ENCODE results near the gene NEB. TPM values are rescaled to one million over a fixed set of nuclear protein-coding genes. Genes with fewer than 3 reads are reported as not detected.
"Not testable (repeated sequence)": the region's sequence is repeated elsewhere in the genome, so short reads cannot be mapped to it uniquely, and the experiment has no call there.

Gene NEB
- polyA plus RNA-seq, 12 donors, result 667 to 7,283 (median 1,536) TPM

DNA sequence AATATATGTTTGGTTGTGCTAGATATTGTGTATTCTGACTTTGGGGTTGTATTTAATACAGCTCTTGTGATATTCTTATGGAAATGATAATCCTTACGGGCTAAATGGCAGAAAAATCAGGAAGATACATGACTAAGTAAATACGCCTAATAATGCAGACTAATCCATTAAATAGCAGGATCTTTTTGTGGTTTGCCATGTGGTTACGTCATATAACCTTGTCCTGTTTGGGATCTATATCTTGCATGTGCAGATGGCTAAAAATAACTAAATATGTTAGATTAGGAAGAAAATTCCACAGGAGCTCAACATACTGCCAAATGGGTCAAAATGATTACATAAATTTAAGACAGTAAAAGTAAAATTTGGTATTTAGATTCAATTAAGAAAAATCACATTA lies 83.0 kb downstream of the NEB start:
- DNase-seq, result no peak

DNA sequence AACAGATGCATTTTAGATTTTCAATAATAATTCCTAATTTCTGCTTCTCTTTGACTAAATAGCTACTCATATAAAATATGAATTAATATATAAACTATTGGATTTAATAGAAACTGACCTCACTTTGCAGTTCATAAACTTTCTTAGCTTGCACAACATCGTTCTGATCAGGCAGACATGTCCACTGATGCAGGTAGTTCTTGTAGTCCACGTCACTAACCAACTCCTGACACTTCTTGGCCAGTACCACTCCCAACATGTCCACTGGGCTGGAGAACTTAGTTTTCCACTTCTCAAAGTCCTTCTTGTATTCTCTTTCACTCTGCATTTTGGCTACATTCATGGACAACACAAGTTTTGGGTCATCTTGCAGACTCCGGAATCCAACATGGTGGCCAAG lies 83.8 kb downstream of the NEB start:
- DNase-seq, result no peak

DNA sequence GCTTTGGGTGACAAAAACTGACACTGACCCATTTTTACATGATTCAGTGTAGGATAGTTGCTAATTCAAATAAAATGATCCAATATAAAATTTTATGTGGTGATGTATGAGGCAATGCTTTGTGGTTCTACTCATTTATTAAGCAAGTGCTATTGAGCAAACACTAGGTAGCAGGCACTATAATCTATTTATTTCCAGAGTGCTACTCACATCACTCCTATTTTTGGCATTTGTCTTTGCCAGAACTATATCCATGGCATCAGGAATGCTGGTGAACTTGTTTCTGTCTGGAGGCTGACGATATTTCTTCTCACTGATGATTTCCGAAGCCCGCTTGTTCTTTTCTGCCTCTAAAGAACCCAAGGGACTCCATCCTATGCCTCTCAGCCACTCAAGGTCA lies 84.3 kb downstream of the NEB start:
- no peak for DNase-seq

DNA sequence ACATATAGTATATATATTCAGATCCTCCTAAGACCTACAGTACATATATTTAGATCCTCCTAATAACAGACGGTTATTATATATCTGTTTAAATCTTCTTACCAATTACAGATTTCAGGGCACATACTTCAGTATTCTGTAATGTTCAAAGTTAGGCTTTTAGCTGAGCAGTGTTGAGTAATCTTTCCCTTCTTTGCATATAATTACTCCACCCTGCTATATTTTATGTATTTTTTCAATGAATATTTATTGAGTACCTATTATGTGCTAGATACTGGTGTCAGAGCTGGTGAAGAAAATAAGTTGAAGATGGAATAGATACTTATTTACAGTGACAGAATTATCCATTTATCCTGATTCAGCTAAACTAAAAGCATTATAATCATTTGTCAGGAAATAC lies 84.9 kb downstream of the NEB start:
- no peak for DNase-seq

DNA sequence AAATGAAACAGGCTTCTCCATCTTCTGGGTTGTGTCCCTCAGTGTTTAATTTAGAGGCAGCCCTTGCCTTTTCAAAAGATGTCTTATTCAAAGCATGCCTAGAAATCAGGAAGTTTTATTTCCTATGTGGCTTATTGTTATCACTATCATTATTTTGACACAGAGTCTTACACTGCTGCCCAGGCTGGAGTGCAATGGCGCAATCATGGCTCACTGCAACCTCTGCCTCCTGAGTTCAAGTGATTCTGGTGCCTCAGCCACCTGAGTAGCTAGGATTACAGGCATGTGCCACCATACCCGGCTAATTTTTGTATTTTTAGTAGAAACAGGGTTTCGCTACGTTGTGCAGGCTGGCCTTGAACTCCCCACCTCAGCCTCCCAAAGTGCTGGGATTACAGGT lies 87.8 kb downstream of the NEB start:
- DNase-seq, result not testable (repeated sequence)

DNA sequence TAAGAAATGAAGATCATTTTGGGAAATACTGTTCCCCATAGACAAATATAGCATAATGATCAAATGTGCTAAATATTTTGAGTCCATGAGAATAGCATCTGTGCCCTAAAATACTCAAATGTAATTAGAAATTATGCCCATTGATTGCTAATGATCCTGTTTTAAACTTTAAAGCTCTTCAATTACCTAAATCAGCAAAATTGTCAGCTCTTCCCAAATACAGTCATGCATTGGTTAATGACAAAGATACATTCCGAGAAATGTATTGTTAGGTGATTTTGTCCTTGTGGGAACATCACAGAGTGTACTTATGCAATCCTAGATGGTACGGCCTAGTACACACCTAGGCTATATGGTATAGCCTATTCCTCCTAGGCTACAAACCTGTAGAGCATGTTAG lies 89.7 kb downstream of the NEB start:
- DNase-seq, result no peak

DNA sequence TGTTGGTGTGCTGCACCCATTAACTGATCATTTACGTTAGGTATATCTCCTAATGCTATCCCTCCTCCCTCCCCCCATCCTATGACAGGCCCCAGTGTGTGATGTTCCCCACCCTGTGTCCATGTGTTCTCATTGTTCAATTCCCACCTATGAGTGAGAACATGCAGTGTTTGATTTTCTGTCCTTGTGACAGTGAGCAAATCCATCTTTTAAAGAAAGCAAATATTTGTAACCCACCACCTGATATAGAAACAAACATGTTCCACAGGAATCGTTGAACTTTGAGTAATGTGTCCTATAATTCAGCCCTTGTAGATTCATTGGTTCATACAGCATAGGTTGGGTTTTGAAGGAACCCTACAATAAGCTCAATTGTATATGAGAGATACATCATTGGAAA lies 92.4 kb downstream of the NEB start:
- DNase-seq, result not testable (repeated sequence)

DNA sequence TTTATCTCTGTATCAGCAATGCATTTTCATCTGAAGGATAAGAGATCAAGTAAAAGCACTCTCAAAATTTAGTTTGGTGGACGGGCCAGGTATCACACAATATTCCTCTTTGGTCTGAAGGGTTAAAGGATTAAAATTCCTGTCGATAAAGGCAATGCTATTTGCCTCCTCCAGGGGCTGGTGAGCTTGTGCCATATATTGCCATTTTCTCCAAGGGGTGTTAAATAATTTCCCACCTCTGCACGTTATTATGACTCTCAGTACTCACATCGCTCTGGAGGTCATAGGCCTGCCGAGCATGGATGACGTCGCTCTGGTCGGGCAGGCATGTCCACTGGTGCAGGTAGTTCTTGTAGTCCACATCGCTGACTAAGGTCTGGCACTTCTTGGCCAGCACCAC lies 94.2 kb downstream of the NEB start:
- no peak for DNase-seq

DNA sequence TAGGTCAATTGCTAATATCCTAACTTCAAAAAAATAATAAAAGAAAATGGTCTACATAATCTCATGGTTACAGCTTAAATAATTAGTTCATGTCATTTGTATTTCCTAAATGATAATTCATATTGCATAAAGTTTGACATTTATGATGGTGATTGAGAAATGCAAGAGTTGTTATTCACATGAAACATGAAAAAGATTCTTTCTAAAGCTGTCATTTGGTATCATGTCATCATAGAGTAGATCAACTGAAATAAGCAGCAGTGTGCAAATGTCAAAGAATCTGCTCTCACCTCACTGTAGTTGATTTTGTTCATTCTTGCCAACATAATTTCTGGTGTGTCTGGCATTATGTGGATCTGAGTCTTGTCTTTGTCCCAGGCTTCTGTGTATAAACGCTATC lies 95.3 kb downstream of the NEB start:
- no peak for DNase-seq

DNA sequence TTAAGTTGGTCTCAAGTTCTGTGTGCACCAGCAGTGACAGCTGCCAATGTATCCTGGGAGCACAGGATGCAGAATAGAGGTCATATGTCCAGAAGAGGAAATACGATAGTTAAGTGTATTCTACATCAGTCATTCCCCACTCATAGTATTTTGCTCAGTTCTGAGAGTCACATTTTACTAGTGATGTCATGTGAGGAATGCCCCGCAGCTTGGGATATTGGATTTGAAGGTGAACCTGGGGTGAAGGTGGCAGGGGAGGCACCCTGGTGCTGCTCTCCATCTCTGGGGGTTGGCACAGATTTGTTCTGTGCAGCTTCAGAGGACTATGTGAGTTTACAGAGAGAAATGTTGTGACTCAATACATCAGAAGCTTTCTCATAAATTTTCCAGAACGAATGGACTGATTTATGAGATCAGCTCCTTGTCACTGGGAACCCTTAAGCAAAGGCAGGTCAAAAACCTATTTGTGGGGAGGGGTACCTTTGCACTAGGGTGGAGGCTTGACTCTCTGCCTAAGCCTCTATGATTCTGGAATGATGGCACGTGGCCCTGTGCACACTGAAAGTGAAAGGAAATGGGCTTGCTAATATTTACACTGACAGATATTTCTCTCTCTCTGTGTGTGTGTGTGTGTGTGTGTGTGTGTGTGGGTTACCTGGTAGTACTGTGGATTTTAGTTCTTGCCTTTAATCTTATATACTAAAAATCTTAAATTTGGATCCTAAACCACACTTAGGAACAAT lies 95.9 kb downstream of the NEB start:
- DNase-seq, result no peak

DNA sequence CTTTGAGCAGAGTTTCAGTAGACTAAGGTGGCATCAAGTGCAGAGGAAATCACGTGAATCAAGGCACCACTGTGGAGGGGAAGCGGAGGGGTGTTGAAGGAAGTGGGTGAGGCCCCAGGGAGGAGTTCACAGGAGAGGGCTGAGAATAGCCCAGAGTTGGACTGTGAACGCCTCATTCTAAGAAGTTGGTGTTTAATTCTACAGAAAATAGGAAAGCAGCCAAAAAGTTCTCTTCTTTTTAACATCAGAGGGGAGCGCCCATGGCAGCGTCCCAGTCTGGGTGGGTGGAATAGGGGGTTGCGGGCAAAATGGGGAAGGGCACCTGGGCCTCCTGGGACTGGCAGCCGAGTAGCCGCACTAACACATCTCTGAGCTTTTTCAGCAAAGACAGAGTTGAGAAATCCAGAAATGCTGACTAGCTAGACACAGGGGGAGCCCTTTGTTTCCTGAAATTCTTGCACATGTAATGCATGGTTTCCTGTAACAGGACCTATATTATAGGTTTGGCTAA lies 97.0 kb downstream of the NEB start:
- DNase-seq, result no peak

DNA sequence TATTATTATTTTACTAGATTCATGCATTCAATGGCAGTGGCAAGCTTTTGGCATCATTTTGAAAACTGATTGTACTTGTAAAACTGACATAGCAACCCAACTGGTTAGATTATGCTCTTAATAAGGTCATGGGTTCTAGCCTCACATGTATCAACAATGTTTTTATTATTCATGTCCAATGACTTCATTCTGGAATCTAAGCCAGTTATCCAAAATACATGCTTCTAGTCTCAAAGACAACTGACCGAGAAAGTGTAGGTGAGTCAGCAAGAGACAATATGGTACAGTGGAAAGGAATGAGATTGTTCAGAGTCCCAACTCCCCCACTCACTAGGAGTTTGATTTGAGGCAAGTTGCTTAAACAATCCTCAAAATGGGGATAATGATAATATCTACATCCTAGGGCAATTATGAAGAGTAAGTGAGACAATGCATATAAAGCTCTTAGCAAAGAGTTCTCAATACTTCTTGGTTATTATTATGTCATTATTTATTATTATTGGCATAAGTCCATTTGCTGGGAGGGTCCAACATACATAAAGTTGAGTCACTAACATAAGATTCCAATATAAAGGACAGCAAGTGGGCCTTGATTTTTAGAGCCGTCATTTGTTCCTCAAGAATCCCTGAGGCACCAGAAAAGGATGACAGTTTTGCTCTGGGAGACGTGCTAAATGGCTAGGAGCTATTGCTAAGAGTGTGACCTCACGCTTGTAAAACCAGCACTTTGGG lies 99.4 kb downstream of the NEB start:
- DNase-seq, result no peak

DNA sequence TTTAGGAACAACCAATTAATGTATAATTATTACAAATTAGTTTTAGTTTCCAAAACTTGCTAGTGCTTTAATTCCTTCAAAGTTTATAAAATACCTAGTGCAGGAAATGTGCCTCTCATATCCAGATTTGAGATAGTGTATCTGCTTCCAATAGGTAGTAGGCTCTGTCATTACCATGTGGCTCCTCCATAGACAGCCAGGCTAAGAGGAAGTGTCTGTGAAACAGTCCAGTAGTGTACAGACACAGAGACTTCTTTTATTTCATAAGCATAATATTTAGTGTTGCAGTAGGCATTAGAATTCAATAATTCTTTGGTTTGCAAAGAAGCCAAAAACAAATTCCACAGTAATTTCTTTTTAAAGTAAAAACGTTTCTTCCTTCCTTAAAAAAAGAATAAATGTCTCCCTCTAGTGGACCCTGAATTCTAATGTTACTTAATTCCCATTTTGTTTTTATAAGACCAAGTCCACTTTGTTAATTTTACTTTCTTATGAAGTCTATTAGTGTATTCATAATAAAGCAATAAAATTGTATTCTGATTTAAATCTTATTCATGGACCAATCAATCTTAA lies 101.2 kb downstream of the NEB start:
- DNase-seq, result no peak

DNA sequence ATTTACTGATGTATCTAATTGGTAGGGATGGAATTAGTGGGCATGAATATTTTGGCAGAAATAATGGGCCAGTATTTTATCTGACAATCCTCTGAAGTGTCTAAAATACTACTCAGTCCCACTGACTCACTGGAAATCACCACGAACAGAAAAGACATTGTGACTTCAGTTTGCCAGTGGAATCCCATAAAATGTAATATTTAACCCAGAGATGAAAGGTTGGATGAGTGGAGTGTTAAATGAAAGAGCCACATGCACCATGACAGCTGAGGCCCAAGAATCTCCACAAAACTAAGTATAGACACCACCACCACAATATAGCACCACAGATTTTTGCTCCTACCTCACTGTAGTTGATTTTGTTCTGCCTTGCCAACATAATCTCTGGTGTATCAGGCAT lies 103.9 kb downstream of the NEB start:
- DNase-seq, result no peak

DNA sequence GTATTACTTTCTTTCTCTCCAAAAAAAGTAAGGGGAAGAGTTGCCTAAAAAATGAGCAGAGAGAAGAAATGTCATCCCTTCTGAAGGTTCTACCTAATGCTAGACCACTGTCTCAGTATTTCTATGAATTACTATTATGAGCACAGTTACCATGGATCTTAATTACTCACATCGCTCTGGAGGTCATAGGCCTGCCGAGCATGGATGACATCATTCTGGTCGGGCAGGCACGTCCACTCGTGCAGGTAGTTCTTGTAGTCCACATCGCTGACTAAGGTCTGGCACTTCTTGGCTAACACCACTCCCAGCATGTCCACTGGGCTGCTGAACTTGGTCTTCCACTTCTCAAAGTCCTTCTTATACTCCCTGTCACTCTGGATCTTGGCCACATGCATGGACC lies 106.9 kb downstream of the NEB start:
- no peak for DNase-seq

DNA sequence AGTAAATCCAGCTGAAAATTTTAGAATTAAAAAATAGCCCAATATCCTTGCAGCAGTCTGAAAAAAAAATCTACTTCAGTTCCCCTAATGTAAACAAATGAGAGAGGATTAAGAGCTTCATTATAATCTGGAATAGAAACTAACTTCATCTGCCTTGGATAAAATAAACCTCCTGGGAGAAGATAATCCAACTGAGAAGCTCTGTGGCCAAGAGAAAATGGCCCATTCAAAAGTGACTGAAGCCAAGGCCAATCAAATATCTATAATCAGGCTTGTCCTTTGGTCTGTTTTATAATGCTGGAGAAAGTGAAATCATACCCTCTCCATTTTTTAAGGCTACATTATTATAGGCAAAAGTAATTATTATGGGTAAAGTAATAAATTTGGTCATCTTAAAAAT lies 110.0 kb downstream of the NEB start:
- no peak for DNase-seq

DNA sequence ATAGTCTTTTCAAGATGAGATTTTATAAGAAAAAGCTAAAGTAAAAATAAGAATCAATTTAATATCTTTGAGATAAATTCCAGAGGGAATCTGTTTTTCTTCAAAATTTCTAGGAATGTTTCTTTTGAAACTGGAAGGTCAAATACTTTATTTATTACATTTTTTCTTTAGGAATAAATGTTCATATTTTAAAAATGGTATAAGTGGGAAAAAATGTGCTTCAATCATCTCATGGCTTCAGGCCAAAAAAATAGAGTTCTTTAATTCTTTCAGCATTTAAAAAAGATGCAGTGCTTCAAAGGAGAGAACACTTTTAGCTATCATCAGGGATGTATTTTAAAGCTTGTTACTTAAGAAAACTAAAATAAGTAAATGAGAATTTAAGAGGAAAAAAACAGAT lies 110.6 kb downstream of the NEB start:
- no peak for DNase-seq

DNA sequence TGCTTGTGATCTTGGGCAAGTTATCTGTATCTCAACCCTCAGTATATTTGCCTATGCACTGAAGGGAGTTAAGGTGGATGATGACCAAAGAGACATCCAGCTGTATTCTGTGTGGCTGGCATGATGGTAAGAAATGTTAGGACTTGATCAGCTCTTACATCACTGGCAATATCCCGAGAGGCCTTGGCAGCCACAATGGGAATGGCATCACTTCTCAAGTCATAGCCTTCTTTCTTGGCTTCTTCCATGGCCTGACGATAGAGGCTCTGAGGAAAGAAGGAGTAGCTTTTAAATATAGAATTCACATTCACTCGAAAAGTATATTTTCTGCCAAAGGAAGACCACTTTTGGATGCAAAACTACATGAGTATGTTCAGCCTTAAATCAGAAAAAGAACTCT lies 113.5 kb downstream of the NEB start:
- no peak for DNase-seq

DNA sequence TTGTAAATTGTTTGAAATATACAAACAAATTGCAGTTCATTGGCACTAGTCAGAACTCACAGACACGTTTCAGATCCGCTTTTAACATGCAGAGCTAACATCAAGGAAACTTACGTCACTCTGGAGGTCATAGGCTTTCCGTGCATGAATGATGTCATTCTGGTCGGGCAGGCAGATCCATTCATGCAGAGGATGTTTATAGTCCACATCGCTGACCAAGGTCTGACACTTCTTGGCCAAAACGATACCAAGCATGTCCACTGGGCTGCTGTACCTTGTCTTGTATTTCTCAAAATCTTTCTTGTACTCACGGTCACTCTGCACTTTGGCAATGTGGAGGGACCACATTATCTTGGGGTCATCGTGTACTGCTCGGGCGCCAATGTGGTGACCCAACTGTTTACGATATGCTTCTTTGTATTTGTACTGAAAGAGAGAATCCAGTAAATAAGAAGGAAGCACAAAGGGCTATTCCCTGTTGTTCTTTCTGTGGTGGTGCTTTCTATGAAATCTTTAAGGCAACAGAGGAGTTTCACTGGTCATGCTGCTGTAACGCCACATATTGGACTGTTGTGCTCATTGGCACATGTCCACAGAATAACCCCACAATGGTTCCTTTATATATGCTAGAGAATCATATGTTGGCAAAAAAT lies 114.8 kb downstream of the NEB start:
- DNase-seq, result no peak

DNA sequence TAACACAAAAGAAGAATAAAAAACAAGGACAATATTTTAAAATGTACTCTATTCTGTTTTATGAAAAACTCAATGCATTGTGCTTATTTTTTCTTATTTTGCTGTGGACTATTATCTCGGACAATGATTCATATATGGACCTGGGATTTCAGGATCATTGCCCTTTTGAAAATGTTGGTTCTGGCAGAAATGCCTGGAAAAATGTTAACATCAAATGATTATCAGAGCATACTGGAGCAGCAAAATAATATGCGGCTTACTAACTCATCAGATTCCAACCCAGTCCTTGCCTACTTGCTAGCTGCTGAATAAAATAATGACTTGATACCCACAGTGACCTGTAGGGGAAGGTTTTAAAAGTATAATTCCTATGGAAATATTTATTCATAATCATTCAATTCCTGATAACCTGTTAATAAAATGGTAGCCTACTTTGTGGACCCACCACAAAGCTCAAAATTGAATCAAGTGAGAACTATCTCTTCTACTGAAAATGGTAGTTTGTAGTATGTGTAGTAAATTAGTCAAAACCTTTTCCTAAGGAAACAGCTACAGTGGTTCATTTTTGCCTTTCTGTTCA lies 117.4 kb downstream of the NEB start:
- no peak for DNase-seq

DNA sequence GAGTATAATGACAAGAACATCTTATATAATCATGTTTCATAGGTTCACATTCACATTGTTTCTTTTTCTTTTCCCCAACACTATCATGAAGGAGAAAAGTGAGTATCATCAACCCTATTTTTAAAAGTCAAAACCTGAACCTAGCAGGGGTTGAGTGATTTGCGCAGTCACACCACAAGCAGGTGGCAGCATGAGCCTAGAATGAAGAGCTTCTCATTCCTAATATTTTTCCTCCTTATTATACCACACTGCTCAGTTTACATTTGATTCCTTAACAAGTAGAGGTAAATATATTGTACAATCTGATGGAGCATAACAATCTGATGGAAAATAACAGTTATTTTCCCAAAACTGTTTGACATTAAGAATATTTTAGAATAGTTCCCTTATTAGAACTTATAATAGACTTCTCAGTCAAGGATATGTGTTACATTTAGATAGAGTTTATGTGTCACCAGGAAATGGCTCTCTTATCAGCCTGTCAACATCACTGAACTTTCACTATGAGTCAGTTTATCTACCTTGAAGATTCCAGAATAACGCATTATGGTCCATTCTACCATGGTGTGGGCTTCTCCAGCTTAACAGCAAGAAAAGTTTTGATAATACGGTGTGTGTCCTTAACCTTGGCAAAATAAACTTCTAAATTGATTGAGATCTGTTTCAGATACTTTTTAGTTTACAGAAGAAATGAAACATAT lies 119.5 kb downstream of the NEB start:
- no peak for DNase-seq

DNA sequence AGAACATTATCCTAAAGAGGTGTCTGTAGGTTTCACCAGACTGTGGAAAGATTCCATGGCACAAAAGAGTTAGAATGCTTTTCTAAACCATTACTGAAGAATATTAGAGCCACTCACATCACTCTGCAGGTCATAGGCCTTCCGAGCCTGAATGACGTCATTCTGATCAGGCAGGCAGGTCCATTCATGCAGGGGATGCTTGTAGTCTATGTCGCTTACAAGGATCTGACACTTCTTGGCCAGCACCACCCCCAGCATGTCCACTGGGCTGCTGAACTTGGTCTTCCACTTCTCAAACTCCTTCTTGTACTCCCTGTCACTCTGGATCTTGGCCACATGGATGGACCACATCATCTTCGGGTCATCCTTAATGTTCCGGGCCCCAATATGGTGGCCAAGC lies 120.1 kb downstream of the NEB start:
- DNase-seq, result no peak
